Hepatocyte (in vitro differentiated cells): ENCODE data around the gene MGMT. TPM values are rescaled to one million over a fixed set of nuclear protein-coding genes. Genes with fewer than 3 reads are reported as not detected.

Source experiments
- DNase-seq: peaks from one replicate; pipeline ENCODE4 v3.0.0-alpha.2; 2016; ENCODE audit warnings: low spot score
- H2AFZ ChIP-seq: fragments of 200-600 bp; sonication (generic); 2 replicates; pipeline ENCODE4 v1.6.0; 2016; ENCODE audit warnings: antibody characterized with exemption, mild to moderate bottlenecking
- H3K27ac ChIP-seq: fragments of 200-600 bp; sonication (generic); 2 replicates; pipeline ENCODE4 v1.5.1; 2016; ENCODE audit warnings: mild to moderate bottlenecking
- H3K27me3 ChIP-seq: fragments of 200-600 bp; sonication (generic); 2 replicates; pipeline ENCODE4 v1.6.1; 2016
- H3K36me3 ChIP-seq: fragments of 200-600 bp; sonication (generic); replicated peaks from 2 replicates; pipeline ENCODE4 v1.5.1; 2016; ENCODE audit warnings: low read depth; ENCODE audit not compliant: insufficient read depth
- H3K4me1 ChIP-seq: fragments of 200-600 bp; sonication (generic); 2 replicates; pipeline ENCODE4 v1.5.1; 2016; ENCODE audit warnings: mild to moderate bottlenecking, moderate library complexity; ENCODE audit not compliant: insufficient read depth
- H3K4me2 ChIP-seq: fragments of 200-600 bp; sonication (generic); 2 replicates; pipeline ENCODE4 v1.6.0; 2016
- H3K4me3 ChIP-seq: fragments of 200-600 bp; sonication (generic); 2 replicates; pipeline ENCODE4 v1.5.1; 2016; ENCODE audit warnings: mild to moderate bottlenecking
- H3K79me2 ChIP-seq: fragments of 200-600 bp; sonication (generic); 2 replicates; pipeline ENCODE4 v1.6.0; 2017; ENCODE audit warnings: mild to moderate bottlenecking
- H3K9me2 ChIP-seq: fragments of 200-600 bp; sonication (generic); replicated peaks from 2 replicates; pipeline ENCODE4 v1.6.0; 2017; ENCODE audit warnings: mild to moderate bottlenecking; ENCODE audit not compliant: insufficient read depth
- H3K9me3 ChIP-seq: fragments of 200-600 bp; sonication (generic); 2 replicates; pipeline ENCODE4 v1.5.1; 2016; ENCODE audit warnings: low read depth, mild to moderate bottlenecking
- H4K20me1 ChIP-seq: fragments of 200-600 bp; sonication (generic); 2 replicates; pipeline ENCODE4 v1.6.0; 2016; ENCODE audit warnings: mild to moderate bottlenecking; ENCODE audit not compliant: insufficient read depth, poor library complexity, severe bottlenecking
- CTCF ChIP-seq: fragments of 200-600 bp; sonication (generic); IDR thresholded peaks from 2 replicates; pipeline ENCODE4 v1.5.1; 2016; ENCODE audit warnings: antibody characterized with exemption, mild to moderate bottlenecking; ENCODE audit not compliant: poor library complexity
- EZH2 ChIP-seq: fragments of 200-600 bp; sonication (generic); IDR thresholded peaks from 2 replicates; pipeline ENCODE4 v1.6.1; 2016; ENCODE audit warnings: antibody characterized with exemption, mild to moderate bottlenecking, borderline replicate concordance
- EZH2phosphoT487 ChIP-seq: fragments of 200-600 bp; sonication (generic); IDR thresholded peaks from one replicate; pipeline ENCODE4 v1.6.1; 2018; ENCODE audit warnings: antibody characterized with exemption, mild to moderate bottlenecking, low read depth, moderate library complexity; ENCODE audit not compliant: unreplicated experiment, severe bottlenecking
- WGBS: methylation state at CpG from one replicate; pipeline ENCODE4 v1.1.6; 2016; ENCODE audit warnings: low lambda C conversion rate; ENCODE audit errors: missing lambda C conversion rate; 5-methylcytosine and 5-hydroxymethylcytosine counted together
- polyA plus RNA-seq: library from polyadenylated mRNA; unstranded; fragments of >200 nt; fragmentation: Nextera tagmentation; extraction: Ambion mirVana; gene quantifications from 2 replicates; pipeline ENCODE4 v1.2.1, GENCODE V29; 2016
- total RNA-seq: library from RNA; depleted of rRNA; stranded (reverse); fragments of >200 nt; gene quantifications from 2 replicates; pipeline ENCODE4 v1.2.3, GENCODE V29; 2014

Gene MGMT
- total and polyA plus RNA-seq, 2 experiments from 2014 or later: 41.5 to 41.9 TPM

DNA sequence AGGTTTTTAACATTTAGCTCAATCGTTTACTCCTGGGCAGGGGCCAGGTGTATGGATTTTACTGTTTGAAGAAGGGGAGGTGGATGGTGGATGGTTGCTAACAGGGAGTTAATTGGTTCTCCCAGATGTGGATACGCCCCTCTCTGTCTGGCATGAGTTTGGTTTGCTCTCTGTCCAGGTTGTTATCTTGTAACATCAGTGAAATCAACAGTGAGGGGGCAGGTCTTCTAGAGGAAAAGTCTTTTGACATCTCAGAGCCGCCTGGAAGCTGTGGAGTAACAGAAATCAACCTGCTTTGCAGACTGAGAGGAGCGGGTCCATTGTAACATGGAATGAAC lies 243.4 kb downstream of the MGMT start:
- WGBS: 74% methylated on average over 4 of the region's 4 CpGs
- no peaks in the 10 kb centered on the region for H4K20me1 ChIP-seq
- no peaks in the 10 kb centered on the region for H3K36me3 ChIP-seq
- H3K4me1 ChIP-seq: no peaks in the 10 kb centered on the region
- H2AFZ ChIP-seq: no peak overlapping the region
- no peak overlapping the region for H3K27ac ChIP-seq
- H3K4me3 ChIP-seq: no peak overlapping the region
- H3K4me2 ChIP-seq: no peak overlapping the region
- no peaks in the 10 kb centered on the region for H3K79me2 ChIP-seq
- no peaks in the 10 kb centered on the region for H3K9me2 ChIP-seq
- H3K9me3 ChIP-seq: no peaks in the 10 kb centered on the region
- TF ChIP-seq CTCF (no peak), EZH2 (no peak), EZH2phosphoT487 (no peak)
- H3K27me3 ChIP-seq: no peaks in the 10 kb centered on the region
- DNase-seq: peak; percentile 50

GRCh38 chr10:129711291-129711690 lies 244.2 kb downstream of the MGMT start:
- WGBS: 54% methylated on average over 6 of the region's 6 CpGs
- Histone ChIP-seq H3K4me2 (no peak overlapping the region), H3K4me1 (no peaks in the 10 kb centered on the region), H4K20me1 (no peaks in the 10 kb centered on the region), H3K27me3 (no peaks in the 10 kb centered on the region), H3K36me3 (no peaks in the 10 kb centered on the region), H3K9me2 (no peaks in the 10 kb centered on the region), H3K27ac (no peak overlapping the region), H3K4me3 (no peak overlapping the region), H3K79me2 (no peaks in the 10 kb centered on the region), H3K9me3 (no peaks in the 10 kb centered on the region), H2AFZ (no peak overlapping the region)
- no peak for DNase-seq
- TF ChIP-seq EZH2phosphoT487 (no peak), CTCF (no peak), EZH2 (no peak)

GRCh38 chr10:129712000-129712399 lies 245.0 kb downstream of the MGMT start:
- no peaks in the 10 kb centered on the region for H3K27me3 ChIP-seq
- no peak overlapping the region for H3K4me3 ChIP-seq
- 95% methylated on average over 8 of the region's 8 CpGs for WGBS
- no peak overlapping the region for H3K4me2 ChIP-seq
- no peak overlapping the region for H2AFZ ChIP-seq
- H3K79me2 ChIP-seq: no peaks in the 10 kb centered on the region
- H3K4me1 ChIP-seq: no peaks in the 10 kb centered on the region
- no peaks in the 10 kb centered on the region for H4K20me1 ChIP-seq
- H3K9me3 ChIP-seq: no peaks in the 10 kb centered on the region
- TF ChIP-seq EZH2phosphoT487: no peak
- TF ChIP-seq EZH2: no peak
- DNase-seq: no peak
- no peak overlapping the region for H3K27ac ChIP-seq
- H3K36me3 ChIP-seq: no peaks in the 10 kb centered on the region
- no peaks in the 10 kb centered on the region for H3K9me2 ChIP-seq

GRCh38 chr10:129713659-129714265 lies 246.7 kb downstream of the MGMT start:
- Histone ChIP-seq H3K27ac (no peak overlapping the region), H3K9me2 (no peaks in the 10 kb centered on the region), H3K4me3 (no peak overlapping the region), H2AFZ (no peak overlapping the region), H3K79me2 (no peaks in the 10 kb centered on the region), H3K4me2 (no peak overlapping the region), H3K36me3 (no peaks in the 10 kb centered on the region), H3K4me1 (no peaks in the 10 kb centered on the region), H3K27me3 (no peaks in the 10 kb centered on the region), H4K20me1 (no peaks in the 10 kb centered on the region), H3K9me3 (no peaks in the 10 kb centered on the region)
- no peak for DNase-seq
- TF ChIP-seq EZH2: no peak
- TF ChIP-seq CTCF: no peak
- TF ChIP-seq EZH2phosphoT487: no peak
- 97% methylated on average over 14 of the region's 14 CpGs for whole genome bisulfite sequencing
